Measurements from ENCODE around the gene RAB36.

The RAB36 gene

GRCh38 chr22:23177197-23177596 is 31.9 kb downstream of the RAB36 start:
- no peak overlapping the region for H2BK120ac ChIP-seq (ENCODE audit: low read depth, low read length)
- no peak overlapping the region for H2AFZ ChIP-seq (ENCODE audit: low read length)
- no peak overlapping the region for H3K4ac ChIP-seq (ENCODE audit: low read length)
- no peak overlapping the region for H4K91ac ChIP-seq (ENCODE audit: low read depth, low read length, poor library complexity)
- H3K4me1 ChIP-seq (ENCODE audit: control insufficient read depth in 2 of 2, insufficient read depth in 1 of 2, low read depth in 1 of 2, low read length in 2 of 2) = peaks cover 15 to 28% of the 10 kb centered on the region in 2 donors
- DNase-seq (ENCODE audit: low spot score) = no peak
- no CpG with 5 or more reads among the region's 4 CpGs for WGBS, 2 donors (ENCODE audit: extremely low coverage in 2 of 2, insufficient read length in 2 of 2, insufficient replicate concordance in 1 of 2)
- no peak overlapping the region for H3K4me2 ChIP-seq (ENCODE audit: insufficient read depth, low read length, poor library complexity, severe bottlenecking)
- H3K36me3 ChIP-seq (replicated peaks in 1 of 2; ENCODE audit: control insufficient read depth in 2 of 2, insufficient read depth in 2 of 2, low read length in 2 of 2) = peaks cover 0 to 10% of the 10 kb centered on the region in 2 donors
- H2AK5ac ChIP-seq (ENCODE audit: low read depth, low read length) = no peak overlapping the region
- H3K27ac ChIP-seq (replicated peaks; ENCODE audit: low read length) = no peak overlapping the region
- H3K9me3 ChIP-seq (replicated peaks in 1 of 2; ENCODE audit: control insufficient read depth in 2 of 2, insufficient read depth in 1 of 2, low read depth in 1 of 2, low read length in 2 of 2) = peaks cover 10 to 32% of the 10 kb centered on the region in 2 donors
- H2BK15ac ChIP-seq (ENCODE audit: low read length) = no peak overlapping the region
- H3K27me3 ChIP-seq (ENCODE audit: control insufficient read depth in 3 of 3, insufficient read depth in 3 of 3, low read depth in 1 of 3, low read length in 3 of 3) = peaks cover 0 to 12% (median 0%) of the 10 kb centered on the region in 3 experiments
- H4K8ac ChIP-seq (ENCODE audit: low read depth, low read length) = no peak overlapping the region
- H3K79me1 ChIP-seq (ENCODE audit: low read depth, low read length) = peaks cover 10% of the 10 kb centered on the region
- H3K18ac ChIP-seq (ENCODE audit: low read length) = no peak overlapping the region
- no peak overlapping the region for H3K14ac ChIP-seq (ENCODE audit: low read length)
- no peak overlapping the region for H2BK5ac ChIP-seq (ENCODE audit: low read length)
- H3K23ac ChIP-seq (ENCODE audit: low read depth, low read length, poor library complexity) = peak overlapping the region; percentile 36
- no peak overlapping the region for H3K4me3 ChIP-seq (ENCODE audit: low read length in 2 of 2)
- no peak overlapping the region for H3K9ac ChIP-seq (ENCODE audit: low read depth, low read length, poor library complexity)
- no peak overlapping the region for H2BK12ac ChIP-seq (ENCODE audit: low read length)

DNA sequence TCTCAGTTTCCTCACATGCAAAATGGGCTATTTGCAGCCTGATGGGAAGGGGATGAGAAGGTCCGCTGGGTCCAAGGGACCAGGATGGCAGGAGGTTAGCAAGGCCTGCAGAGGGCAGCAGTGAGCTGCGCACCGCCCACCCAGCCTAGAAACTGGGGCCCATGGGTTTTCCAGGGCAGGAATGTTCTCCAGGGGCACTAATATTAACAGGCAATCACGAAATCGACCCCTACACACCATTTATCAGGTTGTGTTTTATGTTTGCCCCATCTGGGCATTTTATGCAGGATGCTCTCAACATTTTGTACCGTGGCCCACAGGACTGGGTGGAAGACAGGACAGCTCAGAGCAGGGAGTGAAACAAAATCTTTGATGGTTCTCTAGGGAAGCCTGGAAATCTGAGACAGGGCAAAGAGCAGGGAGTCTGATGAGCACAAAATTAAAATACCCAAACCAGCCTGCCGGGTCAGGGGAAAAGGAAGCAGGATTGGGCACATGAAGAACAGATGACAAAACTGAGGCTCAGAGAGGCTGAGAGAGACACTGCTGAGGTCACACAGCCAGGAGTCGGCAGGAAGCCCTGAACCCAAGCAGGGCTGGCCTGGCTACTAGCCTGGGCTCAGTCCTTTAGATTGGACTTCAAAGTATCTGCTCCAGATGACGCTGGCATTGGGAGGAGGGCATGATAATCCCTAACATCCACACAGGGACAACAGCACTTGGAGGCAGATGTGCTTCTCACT is 33.4 kb downstream of the RAB36 start:
- Histone ChIP-seq H3K9me3 (replicated peaks in 1 of 2; ENCODE audit: control insufficient read depth in 2 of 2, insufficient read depth in 1 of 2, low read depth in 1 of 2, low read length in 2 of 2) (peaks cover 10 to 33% of the 10 kb centered on the region in 2 donors), H2AK5ac (ENCODE audit: low read depth, low read length) (no peak overlapping the region), H3K9ac (ENCODE audit: low read depth, low read length, poor library complexity) (no peak overlapping the region), H2BK12ac (ENCODE audit: low read length) (no peak overlapping the region), H3K4ac (ENCODE audit: low read length) (no peak overlapping the region), H3K4me1 (ENCODE audit: control insufficient read depth in 2 of 2, insufficient read depth in 1 of 2, low read depth in 1 of 2, low read length in 2 of 2) (peaks cover 24 to 41% of the 10 kb centered on the region in 2 donors), H3K23ac (ENCODE audit: low read depth, low read length, poor library complexity) (peak overlapping the region; percentile 100), H3K36me3 (replicated peaks in 1 of 2; ENCODE audit: control insufficient read depth in 2 of 2, insufficient read depth in 2 of 2, low read length in 2 of 2) (peaks cover 0 to 19% of the 10 kb centered on the region in 2 donors), H2BK15ac (ENCODE audit: low read length) (peak overlapping the region; percentile 91), H3K79me1 (ENCODE audit: low read depth, low read length) (peaks cover 10% of the 10 kb centered on the region), H2AFZ (ENCODE audit: low read length) (no peak overlapping the region), H4K91ac (ENCODE audit: low read depth, low read length, poor library complexity) (no peak overlapping the region), H2BK5ac (ENCODE audit: low read length) (peak overlapping the region; percentile 47), H4K8ac (ENCODE audit: low read depth, low read length) (no peak overlapping the region), H3K18ac (ENCODE audit: low read length) (peak overlapping the region; percentile 25), H3K27ac (replicated peaks; ENCODE audit: low read length) (no peak overlapping the region), H3K27me3 (ENCODE audit: control insufficient read depth in 3 of 3, insufficient read depth in 3 of 3, low read depth in 1 of 3, low read length in 3 of 3) (peaks cover 0 to 12% (median 0%) of the 10 kb centered on the region in 3 experiments), H3K4me3 (ENCODE audit: low read length in 2 of 2) (no peak overlapping the region), H3K14ac (ENCODE audit: low read length) (no peak overlapping the region), H3K4me2 (ENCODE audit: insufficient read depth, low read length, poor library complexity, severe bottlenecking) (no peak overlapping the region), H2BK120ac (ENCODE audit: low read depth, low read length) (peak overlapping the region; percentile 21)
- DNase-seq (ENCODE audit: low spot score) = no peak
- no CpG with 5 or more reads among the region's 9 CpGs for WGBS, 2 donors (ENCODE audit: extremely low coverage in 2 of 2, insufficient read length in 2 of 2, insufficient replicate concordance in 1 of 2)

DNA sequence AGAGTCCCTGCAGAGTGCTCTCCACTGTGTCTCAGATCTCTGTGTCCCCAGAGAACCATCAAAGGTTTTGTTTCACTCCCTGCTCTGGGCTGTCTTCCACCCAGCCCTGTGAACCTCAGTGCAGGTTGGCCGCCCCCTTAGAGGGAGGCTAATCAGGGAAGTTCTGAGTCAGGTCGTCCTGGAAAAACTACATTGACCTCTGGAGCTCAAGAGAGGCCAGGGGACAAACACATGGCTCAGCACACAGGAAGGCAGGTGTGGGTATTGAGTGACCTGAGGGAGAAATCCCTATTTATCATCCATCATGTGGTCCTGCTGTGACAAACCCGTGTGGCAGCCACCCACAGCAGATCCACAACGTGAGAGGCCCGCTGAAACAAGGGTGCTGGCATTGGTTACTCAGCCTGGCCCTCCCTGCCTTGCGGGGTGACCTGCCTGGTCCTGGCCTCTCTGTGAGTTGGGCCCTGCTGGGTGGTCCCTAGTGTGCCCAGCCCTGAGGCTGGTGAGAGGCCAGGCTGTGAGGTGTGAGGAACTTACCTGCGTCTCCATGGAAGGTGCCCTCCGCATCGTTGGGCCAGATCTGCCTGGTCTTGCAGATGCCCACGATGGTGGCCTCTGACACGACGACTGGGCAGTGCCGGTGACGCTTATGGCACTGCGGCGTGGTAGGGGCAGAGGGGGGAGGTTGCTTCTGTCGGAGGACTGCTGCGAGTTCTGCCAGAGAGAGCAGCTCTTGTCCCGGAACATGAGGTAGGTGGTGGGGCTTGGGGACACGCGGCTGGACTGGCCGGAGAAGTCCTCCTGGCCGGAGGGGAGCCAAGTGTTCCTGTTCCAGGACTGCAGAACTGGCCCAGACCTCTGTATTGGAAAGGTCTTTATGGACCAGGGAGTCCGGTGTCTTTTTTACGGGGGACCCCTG is 34.4 kb downstream of the RAB36 start:
- H2BK15ac ChIP-seq (ENCODE audit: low read length) = peak overlapping the region; percentile 91
- peak overlapping the region; percentile 61 for H3K9ac ChIP-seq (ENCODE audit: low read depth, low read length, poor library complexity)
- H2AFZ ChIP-seq (ENCODE audit: low read length) = peak overlapping the region; percentile 83
- peaks cover 12% of the 10 kb centered on the region for H3K79me1 ChIP-seq (ENCODE audit: low read depth, low read length)
- peak overlapping the region; percentile 88 for H2AK5ac ChIP-seq (ENCODE audit: low read depth, low read length)
- peaks cover 0 to 28% of the 10 kb centered on the region in 2 donors for H3K36me3 ChIP-seq (replicated peaks in 1 of 2; ENCODE audit: control insufficient read depth in 2 of 2, insufficient read depth in 2 of 2, low read length in 2 of 2)
- H3K9me3 ChIP-seq (replicated peaks in 1 of 2; ENCODE audit: control insufficient read depth in 2 of 2, insufficient read depth in 1 of 2, low read depth in 1 of 2, low read length in 2 of 2) = peaks cover 10 to 33% of the 10 kb centered on the region in 2 donors
- H3K23ac ChIP-seq (ENCODE audit: low read depth, low read length, poor library complexity) = peak overlapping the region; percentile 100
- peaks cover 0 to 12% (median 0%) of the 10 kb centered on the region in 3 experiments for H3K27me3 ChIP-seq (ENCODE audit: control insufficient read depth in 3 of 3, insufficient read depth in 3 of 3, low read depth in 1 of 3, low read length in 3 of 3)
- H2BK5ac ChIP-seq (ENCODE audit: low read length) = peak overlapping the region; percentile 47
- peak overlapping the region in 1 of 2 donors; percentile 85 for H3K4me3 ChIP-seq (ENCODE audit: low read length in 2 of 2)
- H3K14ac ChIP-seq (ENCODE audit: low read length) = peak overlapping the region; percentile 42
- H2BK12ac ChIP-seq (ENCODE audit: low read length) = peak overlapping the region; percentile 99
- DNase-seq (ENCODE audit: low spot score) = no peak
- no CpG with 5 or more reads among the region's 25 CpGs for WGBS, 2 donors (ENCODE audit: extremely low coverage in 2 of 2, insufficient read length in 2 of 2, insufficient replicate concordance in 1 of 2)
- H3K18ac ChIP-seq (ENCODE audit: low read length) = peak overlapping the region; percentile 89
- peak overlapping the region; percentile 48 for H2BK120ac ChIP-seq (ENCODE audit: low read depth, low read length)
- peak overlapping the region; percentile 41 for H3K4me2 ChIP-seq (ENCODE audit: insufficient read depth, low read length, poor library complexity, severe bottlenecking)
- peak overlapping the region; percentile 97 for H3K4ac ChIP-seq (ENCODE audit: low read length)
- H4K8ac ChIP-seq (ENCODE audit: low read depth, low read length) = no peak overlapping the region
- H4K91ac ChIP-seq (ENCODE audit: low read depth, low read length, poor library complexity) = peak overlapping the region; percentile 77
- H3K27ac ChIP-seq (replicated peaks; ENCODE audit: low read length) = no peak overlapping the region
- peaks cover 31 to 43% of the 10 kb centered on the region in 2 donors for H3K4me1 ChIP-seq (ENCODE audit: control insufficient read depth in 2 of 2, insufficient read depth in 1 of 2, low read depth in 1 of 2, low read length in 2 of 2)
